GM18870 (cell line): ENCODE results near the gene CFAP73.

ENCODE experiments used
- ATAC-seq: cut with Tn5 transposase; IDR thresholded peaks from one replicate; pipeline ENCODE4 v1.9.1; 2021; ENCODE audit warnings: moderate library complexity; ENCODE audit not compliant: unreplicated experiment

The CFAP73 gene

DNA sequence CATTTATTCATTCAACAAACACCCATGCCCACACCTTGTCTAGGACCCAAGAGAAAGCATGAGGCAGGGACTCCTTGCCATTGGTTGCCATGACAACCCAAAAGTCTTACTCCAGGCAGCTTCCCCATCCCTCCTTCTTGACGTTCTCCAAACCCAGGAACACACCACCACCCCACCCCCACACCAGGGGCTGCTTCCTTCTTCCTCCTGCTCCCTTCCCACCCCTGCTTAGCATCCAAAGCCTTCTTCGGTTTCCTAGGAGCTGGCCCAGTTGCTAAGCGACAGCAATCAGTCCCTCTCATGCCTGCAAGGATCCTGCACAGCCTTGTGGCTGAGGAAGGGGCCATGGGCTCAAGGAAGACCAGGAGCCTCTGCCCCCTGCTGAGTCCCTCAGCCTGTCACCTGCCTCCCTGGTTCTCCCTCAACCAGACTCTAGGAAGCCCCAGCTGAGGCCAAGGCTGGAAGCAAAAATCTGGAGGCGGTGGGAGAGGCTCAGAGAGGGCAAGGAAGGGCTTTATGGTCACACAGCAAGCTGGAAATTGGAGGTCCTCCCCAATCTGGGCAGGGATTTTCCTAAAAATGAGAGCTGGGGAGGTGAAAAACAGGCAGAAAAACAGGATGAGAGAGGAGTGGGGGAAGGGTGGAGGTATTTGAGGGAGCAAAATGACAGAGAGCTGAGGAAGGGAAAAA, 29.4 kb upstream of the CFAP73 start:
- ATAC-seq = no peak

DNA sequence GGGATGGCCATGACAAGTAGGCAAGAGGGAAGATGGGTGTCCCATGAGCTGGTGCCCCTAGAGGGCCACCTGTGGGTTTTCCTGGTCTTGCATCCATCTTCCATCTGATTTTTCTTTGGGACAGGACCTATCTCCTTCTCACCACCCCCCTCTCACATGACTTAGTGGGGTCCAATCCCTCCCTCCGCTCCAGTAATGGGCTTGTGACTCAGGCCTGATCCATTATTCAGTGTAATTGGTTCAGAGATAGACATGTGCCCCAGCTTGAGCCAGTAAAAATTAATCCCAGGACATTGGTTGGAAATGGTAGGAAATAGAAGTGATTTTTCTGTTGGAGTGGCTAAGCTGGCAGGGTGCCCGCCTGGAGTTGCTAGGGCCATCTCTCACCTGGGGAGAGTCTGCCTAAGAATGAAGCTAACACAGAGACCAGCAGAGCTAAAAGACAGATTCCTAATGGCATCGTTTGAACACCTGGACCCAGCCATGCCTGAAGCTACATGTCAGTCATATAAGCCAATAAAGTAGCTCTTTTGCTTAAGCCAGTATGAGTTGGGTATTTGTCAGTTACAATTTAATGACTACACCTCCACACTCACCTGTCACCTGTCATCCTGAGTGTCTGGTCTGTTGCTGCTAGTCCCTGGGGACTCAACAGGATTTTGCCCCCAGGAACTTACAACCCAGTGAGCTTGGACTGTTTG, 28.7 kb upstream of the CFAP73 start:
- no peak for ATAC-seq

GRCh38 chr12:113127791-113128199, 21.7 kb upstream of the CFAP73 start:
- no peak for ATAC-seq

DNA sequence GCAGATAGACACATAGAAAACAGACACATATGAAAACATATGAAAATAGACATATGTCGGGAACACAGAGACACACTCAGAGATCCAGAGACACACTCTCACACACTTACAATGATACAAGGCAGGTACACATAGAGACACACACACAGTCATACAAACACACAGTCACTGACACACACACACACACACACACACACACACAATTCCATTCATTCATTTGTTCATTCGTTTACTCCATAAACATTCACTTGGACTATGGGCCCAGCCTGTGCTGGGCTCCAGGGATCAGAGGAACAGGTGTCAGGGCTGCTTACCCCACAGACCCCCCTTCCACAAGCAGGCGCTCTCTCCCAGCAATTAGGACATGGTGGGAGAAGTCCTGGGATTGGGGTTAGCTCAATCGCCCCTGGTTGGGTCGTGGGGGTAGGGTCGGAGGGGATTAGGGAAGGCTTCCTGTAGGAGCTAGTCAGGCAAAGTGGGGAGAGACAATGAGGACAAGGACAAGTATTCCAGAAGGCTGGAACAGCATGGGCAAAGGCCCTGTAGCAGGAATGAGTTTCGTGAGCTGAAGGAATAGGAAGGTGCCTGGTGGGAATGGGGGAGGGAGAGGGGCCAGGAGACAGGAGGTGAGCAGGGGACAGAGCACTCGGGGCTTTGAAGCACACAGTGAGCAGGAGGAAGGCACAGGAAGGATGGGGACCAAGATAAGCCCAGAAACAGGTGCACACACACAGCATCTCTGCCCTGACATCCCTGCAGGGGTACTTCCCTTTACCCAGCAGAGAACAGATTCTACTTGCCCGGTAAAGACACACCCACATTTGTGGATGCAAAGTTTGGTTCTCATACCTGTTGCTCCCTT, 20.5 kb upstream of the CFAP73 start:
- ATAC-seq = no peak

DNA sequence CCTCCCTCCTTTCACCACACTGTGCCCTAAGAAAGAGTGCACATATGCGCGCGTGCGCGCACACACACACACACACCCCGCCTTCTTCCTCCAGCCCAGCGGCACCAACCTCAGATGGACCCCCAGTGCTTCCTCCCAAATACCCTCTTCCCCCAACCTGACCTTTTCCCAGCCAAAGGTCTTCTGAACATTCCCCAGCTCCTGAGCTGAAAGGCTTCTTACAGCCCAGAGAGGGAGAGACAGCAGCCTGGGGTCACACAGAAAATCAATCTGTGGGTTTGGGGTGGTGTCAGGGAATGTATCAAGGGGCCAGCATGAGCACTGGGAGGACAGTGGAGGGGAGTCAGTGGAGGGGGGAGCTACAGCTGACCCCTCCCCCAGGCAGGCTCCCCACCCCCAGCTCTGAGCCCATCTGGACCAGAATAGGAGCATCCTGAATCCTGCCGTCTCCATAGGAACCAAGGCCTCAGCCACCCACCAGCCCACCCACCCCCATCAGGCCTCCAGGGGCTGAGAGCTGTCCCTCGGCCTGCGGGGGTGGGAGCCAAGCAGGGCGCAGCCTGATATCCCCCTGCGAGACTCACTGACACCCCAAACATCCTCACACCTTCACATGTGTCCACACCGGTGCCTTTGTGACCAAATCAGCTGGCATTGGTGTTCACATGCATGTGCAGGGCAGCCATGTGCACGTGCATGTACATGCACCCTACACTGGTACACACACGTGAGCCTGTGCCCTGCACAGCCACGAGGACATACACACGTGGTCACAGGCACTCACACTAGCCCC, 19.7 kb upstream of the CFAP73 start:
- no peak for ATAC-seq

DNA sequence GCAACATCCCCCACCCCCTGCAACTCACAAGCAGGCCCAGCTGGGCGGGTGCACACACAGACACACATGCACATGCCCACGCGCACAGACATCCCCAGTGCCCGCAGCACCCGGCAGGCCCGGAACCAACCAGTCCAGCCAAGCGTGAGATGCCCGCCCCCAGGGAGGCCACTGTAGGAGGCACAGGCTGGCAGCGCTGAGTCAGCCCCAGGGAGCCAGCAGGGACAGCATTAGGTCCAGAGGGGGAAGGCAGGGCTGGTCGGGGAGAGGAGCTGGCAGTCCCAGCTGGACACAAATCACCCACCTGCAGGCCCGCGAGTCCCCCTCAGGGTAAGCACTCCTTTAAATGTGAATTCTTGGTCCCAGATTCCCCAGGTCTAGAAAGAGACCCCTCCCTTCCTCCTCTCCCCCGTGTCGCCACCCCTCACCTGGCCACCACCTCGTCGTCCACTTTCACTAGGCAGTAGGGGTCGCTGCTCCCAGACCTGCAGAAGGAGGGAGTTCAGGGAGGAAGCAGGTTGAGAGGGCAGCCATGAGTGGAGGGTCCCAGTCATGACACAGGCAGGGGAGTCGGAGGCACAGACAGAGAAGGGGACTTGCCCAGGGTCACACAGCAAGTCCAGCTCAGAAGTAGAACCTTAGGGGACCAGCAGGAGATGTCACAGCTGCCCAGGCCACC, 18.9 kb upstream of the CFAP73 start:
- no peak for ATAC-seq

- no peak for ATAC-seq
These were observed 18.0 kb upstream of the CFAP73 start for GRCh38 chr12:113131556-113131955.

DNA sequence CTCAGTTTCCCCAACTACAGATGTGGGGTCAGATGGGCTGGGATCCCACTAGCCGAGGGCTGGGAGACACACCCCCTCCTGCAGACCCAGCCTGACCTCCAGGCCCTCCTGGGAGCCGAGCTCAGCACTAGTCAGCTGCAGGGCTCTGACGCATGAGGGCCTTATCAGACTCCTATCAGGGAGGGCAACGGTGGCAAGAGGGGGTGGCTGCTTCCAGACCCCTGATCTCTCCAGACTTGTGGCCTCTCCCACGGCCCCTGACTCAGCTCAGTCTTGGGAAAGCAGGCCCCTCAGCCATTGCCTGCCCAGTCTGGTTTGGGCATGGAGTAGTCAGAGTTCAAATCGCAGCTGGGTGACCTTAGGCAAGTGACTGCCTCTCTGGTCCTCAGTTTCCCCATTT, 16.5 kb upstream of the CFAP73 start:
- no peak for ATAC-seq

- ATAC-seq = no peak
These were observed 15.9 kb upstream of the CFAP73 start for GRCh38 chr12:113133666-113134065.

DNA sequence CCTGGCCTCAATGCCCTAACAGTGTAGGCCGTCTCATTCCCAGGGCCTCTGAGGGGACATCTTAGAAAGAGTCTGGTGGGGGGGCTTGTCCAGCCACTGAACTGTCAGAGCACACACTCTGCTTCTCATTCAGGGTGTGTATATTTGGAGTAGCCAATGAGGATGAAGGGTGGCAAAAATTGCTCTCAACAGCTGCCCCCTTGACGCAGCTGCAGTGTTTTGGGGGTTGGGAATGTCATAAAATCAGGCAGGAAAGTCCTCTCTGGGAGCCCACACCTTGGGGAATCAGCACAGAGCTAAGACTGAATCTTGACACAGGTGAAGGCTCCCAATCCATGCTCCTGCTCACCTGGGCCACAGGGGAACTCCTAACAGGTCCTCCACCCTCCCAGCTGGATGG, 15.5 kb upstream of the CFAP73 start:
- ATAC-seq = no peak

DNA sequence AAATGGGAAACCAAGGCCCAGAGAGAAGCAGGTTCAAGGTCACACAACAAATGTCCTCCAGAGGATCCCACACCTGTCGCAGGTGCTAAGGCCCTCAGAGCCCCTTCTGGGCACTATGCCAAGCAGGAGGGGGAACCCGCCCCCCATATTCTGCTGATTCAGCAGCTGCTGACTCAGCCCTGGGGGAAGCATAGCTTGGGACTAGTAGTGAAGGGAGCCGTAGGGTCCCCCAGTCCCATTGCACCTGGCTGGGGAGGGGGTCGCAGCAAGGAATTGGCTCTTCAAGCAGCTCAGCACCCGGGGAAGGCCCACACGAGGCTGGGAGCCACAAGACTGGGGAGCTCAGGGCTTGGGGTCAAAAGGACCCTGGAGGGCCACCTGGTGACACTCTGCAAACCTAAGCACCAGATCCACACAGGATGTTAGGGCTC, 15.0 kb upstream of the CFAP73 start:
- ATAC-seq = no peak

DNA sequence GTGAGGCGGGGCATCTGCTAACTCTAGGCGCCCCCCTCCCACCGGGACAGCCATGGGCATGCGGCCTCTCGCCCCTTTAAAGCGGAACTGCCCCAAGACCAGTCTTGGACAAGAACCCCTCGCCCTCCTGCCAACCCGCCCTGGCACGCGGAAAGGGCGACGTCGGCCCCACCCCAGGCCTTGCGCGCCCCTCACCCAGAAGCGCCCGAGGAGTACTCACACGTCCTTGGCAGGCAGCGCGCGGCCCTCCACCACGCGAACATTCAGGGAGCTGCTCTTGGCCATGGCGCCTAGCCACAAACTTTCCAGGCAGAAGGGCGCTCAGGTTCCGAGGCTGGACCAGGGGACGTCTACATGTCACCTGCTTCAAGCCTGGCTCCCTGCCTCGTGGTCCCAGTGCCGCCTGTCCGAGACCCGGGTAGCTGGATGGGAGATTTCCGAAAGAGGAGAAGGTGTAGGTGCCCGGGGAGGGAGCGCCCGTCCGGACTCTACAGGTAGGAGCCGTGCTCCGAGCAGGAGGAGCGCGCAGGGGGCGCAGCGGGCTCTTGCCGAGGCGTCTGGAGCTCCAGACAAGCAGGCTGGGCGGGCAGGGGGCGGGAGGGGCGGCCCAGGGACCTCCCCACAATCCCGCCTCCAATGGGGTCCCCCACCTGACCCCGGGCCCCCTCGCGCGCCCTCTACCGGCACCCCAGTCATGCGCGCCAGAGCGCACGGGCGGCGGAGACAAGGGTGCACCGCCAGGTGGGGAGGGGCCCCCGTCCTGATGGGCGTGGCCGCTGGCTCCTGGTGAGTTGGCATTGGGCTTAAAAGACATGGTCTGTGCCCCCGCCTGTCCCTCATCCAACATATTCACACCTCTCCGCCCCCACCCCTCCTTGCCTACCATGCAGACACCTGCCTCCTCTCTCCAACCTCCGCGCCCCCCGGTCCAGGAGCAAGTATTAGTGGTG, 14.1 kb upstream of the CFAP73 start, which contains the start of gene RASAL1:
TSS of gene RASAL1 (minus strand) at position 584 of the 950 bp plus-strand sequence. CDS start at position 285, 299 bp downstream.
- ATAC-seq = no peak

- ATAC-seq = no peak
These were observed 13.2 kb upstream of the CFAP73 start for GRCh38 chr12:113136128-113136989.

- ATAC-seq = no peak
These were observed 12.5 kb upstream of the CFAP73 start for GRCh38 chr12:113136990-113137511.

- no peak for ATAC-seq
These were observed 11.4 kb upstream of the CFAP73 start for GRCh38 chr12:113137861-113138783.

- ATAC-seq = no peak
These were observed 10.7 kb upstream of the CFAP73 start for GRCh38 chr12:113138826-113139225.

DNA sequence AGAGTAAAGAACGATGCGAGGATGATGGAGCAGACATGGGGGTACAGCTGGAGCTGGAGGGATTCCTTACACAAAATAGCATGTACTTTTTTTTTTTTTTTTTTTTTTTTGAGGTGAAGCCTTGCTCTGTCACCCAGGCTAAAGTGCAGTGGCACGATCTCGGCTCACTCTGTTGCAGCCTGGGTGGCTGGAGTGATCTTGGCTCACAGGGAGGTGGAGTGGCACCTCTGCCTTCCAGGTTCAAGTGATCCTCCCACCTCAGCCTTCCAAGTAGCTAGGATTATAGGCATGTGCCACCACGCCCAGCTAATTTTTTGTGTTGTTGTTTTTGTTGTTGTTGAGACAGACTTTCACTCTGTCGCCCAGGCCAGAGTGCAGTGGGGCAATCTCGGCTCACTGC, 8.8 kb upstream of the CFAP73 start:
- ATAC-seq = no peak
